HG03280 (cell line): ENCODE results near the gene ASB2.

Source experiments
- ATAC-seq: cut with Tn5 transposase; IDR thresholded peaks from one replicate; pipeline ENCODE4 v1.9.1; 2021; ENCODE audit warnings: mild to moderate bottlenecking, moderate library complexity; ENCODE audit not compliant: unreplicated experiment

Gene ASB2

DNA sequence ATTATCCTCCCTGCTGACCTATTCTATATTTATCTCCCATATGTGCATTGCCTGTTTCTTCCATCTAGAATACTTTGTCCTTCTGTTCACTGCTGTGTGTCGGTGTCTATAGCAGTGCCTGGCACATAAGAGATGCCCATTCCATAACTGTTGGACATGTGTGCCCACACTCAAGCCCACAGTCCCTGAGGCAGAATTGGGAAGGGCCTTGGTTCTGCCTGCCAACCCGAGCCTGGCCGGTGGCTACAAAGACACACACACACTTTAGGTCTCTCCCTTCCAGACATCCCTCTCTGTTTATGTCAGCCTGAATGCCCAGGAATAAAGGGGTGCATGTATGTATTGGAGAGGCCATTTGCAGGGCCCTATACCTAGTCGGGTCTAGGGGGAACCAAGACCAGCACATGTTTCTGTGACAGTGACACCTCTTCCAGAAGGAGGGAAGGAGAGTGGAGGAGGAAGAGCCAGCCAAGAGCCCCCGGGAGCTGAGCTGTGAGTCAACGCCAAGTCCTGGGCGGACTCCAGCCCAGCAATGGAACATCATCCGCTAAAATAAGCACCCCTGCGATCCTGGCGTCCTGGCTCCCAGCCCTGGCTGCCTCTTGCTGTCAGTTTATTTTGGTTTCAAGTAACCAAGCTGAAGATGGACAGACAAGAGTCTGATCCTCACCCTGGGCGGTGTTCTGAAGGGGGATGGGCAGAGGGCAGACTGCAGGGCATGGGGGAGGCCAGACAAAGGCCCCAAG, 4.3 kb upstream of the ASB2 start:
- ATAC-seq, result no peak

DNA sequence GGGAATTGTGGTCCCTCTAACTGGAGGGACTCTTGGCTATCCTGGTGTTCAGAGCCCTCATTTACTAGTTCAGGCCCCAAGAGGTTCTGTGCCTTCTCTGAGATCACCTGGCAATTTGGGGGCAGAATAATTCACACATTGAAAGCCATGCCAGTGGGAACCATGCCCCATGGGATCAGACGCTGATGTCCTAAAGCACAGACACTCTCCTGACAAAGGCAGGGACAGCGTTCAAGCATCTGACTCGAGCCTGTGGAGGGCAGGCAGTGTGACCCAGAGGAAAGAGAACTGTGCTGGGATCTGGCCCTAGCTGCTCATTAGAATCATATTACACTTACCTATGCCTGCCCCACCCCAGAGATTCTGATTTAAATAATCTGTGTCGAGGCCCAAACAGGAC, 2.4 kb upstream of the ASB2 start:
- ATAC-seq, result no peak

DNA sequence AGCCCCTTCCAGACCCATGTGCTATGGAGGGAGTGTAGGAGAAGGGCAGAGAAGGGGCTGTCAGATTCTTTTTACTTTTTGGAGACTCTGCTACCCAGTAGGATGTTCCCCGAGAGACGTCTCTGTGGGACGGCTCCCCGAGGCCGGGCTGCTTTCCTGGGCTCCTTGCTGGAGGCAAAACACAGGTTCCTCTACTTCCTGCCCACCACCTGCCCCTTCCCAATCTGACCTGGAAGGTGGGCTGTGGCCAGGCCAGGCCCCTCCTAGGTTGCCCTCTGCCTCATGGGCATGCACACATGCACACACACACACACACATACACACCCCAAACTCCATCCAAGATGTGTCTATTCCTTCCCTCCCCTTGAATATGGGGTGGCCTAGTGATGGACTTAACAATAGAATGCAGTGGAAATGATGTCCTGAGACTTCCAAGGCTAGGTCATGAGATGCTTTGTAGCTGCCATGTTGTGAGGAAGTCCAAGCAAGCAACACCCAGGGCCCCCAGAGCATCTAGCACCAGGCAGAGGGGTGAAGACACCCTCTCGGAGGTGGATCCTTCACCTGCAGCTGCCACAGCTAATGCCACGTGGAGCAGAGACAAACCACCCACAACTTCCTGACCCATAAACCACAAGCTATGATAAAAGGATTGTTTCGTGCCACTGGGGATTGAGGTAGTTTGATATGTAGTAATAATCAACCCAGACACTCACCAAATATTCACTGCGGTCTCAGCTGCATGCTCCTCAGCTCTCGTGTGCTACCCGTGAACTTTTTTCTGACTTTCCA, 1.6 kb upstream of the ASB2 start:
- ATAC-seq, result no peak

DNA sequence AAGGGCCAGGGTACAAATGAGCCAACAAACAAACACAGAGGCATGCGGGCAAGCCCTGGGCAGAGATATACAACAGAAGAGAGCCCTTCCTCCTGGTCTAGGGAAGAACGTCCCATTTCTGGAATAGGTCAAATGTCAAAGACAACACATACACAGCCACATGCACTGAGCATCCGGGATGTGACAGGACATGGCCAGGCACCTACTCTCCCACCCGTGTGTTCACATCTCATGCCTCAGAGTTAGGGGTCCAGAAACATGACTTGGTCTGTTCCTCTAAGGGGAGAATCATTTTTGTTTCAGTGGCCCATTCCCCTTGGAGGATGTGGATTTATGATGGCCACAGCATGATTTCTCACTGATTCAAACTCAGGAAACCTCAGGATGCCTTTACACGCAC, 801 bp upstream of the ASB2 start:
- ATAC-seq, result no peak

DNA sequence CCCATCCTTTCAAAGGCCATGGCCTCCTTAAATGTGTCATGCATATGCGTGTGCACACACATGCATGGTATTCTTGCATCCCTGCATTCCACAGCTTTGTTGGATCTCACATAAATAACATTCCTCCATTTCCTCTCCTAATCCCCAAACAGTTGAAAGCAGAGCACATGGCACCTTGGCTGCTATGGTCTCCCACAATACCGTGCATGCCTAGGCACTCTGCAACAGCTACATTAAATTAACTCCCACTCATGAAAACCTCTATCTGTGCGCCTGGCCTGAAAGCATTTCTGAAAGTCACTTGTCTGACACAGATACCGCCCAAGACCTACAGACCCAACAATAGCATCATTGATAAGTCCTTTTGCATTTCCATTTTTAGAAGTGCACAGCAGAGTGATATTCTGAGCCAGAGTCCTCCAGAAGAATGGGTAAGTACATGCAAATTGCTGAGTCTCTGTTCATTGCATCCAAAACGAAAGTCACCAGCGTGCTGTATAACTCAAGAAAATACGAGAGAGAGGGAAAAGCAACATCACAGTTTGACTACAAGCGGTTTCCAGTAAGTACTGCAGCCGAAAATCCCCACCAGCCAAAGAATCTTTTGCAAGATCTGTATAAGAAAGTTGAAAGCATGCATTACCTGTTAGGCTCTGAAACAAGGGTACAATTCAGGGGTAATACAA, 436 bp downstream of the ASB2 start:
- peak; percentile 72 for ATAC-seq

DNA sequence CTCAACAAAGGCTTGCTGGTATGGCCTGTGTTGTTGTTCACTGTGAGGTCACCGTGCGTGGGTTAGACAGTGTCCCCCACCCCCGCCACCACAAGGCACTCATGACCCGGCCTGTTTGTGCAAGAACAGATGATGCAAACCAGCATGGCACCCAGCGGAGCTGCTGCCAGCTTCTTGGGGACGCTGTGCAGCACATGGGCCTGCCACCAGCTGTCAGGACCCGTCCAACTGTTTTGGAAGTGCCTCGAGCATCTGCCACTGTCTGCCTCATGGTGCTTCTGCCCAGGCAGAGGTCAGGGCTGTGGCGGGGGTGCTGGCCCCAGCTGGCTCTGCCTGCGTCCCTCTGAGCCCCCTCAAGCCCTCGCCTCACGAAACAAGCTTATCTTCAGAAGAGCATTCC, 1.5 kb downstream of the ASB2 start:
- no peak for ATAC-seq

DNA sequence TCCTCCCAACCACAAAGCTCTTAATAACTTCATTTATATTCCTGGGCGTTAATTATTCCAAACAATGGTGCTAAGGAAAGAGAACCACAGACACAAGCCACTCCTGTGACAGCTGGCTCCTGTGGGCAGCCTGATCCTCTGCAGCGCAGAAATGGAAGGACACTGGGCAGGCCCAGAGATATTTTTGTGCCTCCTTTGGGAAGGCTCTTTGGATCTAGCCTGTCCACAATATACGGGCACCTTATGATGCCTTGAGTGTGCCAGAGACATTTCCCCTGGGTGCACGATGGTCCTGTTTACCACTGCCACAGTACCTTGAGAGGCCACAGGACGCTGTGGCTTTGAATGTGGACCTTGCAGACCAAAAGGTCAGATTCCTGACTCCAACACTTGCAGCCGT, 2.1 kb downstream of the ASB2 start:
- no peak for ATAC-seq

DNA sequence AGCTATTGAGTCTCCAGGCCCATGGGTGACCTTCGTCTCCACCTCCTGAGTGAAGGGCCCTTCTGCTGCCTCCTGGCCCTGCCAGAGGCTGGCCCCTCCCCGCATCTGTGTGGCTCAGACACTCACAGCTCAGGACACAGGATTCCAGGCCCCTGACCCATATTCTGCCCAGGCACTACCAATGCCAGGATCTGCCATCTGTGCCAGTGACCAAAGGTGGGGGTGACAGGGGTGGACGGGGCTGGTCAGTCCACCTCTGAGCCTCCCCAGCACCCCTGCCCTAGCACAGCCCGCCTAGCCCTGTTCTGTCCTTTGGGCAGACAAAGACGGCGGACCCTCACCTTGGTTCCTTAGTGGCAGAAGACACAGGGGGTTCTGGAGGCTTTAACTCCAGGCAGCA, 2.8 kb downstream of the ASB2 start:
- no peak for ATAC-seq

DNA sequence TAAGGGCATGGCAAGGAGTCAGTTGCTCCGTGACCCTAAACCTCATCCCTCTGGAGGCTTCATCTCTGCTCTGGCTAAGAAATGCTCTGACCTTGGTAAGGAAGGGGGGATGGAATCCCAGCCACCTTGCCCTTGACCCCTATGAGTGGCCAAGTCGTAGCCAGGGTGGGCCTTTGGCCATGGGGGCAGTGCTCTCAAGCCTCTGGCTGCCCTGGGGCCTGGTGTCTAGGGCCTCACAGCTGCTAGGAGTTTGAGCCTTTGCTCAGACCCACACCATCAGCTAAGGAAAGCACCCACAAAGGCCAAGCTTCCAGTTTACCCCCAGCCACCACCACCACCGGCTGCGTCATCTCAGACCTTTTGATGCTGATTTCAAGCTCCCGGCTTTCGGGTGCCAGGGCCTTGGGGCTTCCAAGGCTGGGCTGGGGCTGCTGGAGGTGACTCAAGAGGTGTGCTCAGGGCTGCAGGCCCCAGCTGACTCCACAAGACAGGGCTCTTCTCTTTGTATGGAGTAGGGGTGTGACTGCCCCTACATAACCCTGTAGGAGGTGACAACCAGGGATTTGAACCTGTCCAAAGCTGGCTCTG, 3.7 kb downstream of the ASB2 start:
- no peak for ATAC-seq

DNA sequence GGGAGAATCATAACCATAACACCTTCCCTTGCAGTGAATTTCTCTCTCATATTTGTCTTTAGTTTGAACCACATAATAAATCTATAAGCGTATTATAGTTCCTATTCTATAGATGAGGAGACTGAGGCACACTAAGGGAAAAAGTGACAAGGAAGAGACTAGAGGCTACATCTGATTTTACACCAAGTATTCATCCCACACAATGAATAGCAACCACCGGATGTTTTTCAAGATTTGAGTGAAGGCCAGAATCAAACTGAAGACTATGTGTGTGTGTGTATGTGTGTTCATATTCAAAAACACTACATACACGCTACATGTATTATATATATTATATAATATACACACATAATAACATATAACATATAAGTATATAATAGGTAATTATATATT, 4.7 kb downstream of the ASB2 start:
- ATAC-seq, result no peak

DNA sequence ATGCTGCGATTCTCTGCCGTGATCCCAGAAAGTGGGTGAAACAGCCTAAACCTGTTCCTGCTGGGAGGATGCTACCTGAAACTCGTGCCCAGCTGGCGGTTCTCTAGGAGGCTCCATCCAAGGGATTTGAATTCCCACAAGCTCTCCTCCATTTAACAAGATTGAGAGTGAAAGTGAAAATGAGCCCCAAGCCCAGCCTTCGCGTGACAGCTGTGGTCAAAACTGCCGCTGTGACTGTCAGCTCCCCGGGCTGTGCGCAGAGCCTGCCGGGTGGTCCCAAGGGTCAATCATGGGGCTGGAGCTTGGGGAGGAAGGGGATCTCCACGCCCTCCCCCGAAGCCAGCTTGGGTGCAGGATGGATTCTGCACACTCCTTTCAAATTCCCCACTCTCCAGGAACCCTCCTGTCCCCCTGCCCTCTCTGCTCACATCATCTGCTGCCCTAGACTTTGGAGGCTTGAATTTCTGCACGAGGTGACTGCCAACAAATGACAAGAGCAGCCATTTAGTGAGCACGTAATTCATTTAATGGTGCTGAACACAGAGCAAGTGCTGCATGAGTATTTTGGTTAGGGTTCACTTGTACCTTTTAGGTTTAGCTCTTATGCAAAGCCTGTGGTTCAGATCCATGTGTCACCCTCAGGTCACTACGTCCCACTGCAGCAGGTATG, 5.3 kb downstream of the ASB2 start:
- ATAC-seq, result peak; percentile 37

DNA sequence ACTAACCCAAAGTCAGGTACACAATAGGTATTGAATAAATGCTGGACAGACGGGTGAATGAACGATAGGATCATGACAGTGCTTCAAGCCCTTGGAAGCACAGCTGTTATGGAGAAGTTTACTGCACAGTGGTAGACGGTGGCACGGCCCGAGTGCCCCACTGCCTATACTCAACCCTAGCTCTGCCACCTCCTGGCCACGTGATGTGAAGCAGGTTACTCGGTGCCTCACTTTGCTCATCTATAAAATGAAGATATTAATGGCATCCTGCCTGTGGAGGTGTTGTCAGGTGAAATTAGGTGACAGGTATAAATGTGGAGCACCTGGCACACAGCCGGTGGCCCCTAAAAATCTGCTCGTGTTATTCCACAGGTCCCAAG, 5.8 kb downstream of the ASB2 start:
- ATAC-seq, result peak; percentile 34

DNA sequence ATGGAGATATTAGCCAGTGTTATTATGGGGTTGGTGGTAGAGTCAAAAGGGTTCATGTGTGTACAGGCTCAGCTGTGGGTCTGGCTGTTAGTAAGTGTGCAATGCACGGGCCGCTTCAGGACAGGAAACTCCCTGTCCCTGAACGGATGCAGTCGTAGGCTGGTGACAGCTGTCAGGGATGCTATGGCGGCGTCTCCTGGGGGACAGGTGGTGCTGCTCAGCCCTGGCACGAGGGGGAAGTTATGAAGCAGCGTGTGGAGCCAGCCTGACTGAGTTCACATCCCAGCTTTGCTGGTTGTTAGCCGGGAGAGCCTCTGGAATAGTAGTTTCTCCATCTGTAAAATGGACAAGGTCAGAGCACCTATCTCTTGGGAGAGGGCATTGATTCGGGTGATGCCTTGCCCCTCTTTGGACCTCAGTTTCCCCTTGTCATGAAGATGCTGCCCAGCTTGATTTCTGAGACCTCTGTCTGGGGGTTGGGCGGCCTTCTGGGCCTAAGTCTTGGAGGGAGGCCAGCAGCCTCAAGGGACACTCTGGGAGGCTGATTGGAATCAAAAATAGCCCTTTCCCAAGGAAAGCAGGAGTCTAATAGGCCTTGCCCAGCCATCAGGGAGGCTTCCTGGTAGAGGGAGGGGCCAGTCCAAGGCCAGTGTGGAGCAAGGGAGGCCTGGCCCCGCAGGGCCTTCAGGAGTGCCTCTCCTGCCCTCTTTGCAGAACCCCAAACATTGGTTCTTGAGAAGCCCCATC, 7.1 kb downstream of the ASB2 start:
- ATAC-seq, result no peak

DNA sequence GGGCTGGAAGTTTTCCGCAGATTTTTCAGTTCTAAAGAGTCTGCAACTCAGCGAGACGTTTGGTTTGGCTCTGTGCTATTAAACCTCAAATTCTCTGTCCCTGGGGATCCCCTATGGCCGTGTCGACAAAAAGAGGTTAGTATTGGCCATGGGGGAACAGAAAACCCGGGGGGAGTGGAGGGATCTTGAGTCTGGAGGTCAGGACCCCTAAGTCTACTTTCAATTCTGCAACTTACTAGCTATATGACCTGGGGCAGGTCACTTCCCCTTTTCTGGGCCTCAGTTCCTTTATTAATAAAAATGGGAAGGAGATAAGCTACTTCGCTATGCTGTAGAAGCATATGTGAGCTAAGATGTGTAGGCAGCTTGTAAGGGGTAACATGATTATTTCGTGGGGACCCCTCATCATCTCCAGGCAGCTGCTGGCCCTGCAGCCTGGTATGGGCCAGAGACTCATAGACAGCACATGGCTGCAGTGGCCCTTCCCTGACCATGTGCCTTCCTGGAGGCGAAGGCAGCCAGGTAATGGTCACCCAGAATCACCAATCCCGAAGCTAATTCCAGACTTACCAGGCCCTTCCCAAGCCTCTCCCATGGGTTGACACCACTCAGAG, 8.6 kb downstream of the ASB2 start:
- peak; percentile 31 for ATAC-seq

DNA sequence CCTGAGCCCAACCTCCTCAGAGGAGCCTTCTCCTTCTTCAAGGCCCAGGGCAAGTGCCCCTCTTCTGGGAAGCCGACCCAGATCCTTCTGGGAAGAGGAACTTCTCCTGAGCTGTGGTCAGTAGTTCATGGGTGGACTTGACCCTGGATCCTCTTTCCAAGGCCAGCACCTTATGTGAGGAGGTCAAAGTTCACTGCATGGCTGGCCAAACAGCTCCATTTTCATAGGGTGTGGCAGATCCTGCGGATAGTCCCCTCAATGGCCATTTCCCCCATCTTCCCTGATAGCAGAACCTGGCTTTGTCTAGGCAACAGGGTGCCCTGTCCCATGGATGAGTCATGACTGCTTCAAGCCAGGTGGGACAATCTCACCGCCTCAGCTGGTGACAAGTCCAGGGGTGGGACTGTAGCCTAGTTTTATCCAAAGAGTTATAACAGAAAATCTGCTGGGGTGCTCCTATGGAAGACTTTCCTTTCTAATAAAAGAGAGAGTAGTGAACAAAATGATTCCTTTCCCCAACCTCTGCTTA, 10.4 kb downstream of the ASB2 start:
- no peak for ATAC-seq

DNA sequence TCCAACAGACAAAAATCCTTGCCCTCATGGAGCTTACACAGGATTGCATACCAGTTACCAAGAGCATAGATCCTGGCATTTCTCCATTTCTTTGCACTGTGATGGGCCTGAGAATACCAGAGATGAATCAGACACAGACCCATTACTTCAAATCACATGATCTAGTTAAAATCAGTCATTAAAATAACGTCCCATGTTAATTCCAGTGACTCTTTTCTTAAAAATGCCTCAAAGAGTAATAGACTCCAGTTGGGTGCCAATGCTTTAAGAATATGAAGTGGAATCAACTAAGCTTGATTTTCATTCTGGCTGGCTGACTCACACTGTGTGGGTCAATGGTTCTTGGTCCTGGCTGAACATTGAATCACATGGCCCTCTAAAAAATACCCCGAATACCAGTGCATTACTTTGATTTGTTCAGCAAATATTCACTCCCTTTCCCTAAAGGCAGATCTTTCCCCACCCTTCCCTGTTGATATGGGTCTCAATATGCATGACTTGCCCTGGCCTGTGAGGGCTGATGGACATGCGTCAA, 11.0 kb downstream of the ASB2 start:
- ATAC-seq, result no peak

DNA sequence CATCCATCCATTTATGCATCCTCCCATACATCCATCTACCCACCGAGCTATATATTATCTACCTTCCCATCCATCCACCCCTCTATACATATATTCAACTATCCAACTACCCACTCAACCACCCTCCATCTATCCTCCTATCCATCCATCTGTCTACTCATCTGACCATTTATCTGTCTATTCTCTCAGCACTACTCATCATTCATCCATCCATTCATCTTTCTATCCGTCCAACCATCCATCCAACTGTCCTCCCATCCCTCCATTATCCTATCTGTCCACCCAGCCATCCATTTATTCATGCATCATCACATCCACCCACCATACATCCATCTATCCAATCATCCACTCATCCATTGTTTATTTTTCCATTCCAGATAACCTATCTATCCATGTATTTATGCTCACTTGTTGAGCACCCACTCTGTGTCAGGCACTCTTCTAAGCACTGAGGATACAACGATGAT, 11.5 kb downstream of the ASB2 start:
- ATAC-seq, result no peak

DNA sequence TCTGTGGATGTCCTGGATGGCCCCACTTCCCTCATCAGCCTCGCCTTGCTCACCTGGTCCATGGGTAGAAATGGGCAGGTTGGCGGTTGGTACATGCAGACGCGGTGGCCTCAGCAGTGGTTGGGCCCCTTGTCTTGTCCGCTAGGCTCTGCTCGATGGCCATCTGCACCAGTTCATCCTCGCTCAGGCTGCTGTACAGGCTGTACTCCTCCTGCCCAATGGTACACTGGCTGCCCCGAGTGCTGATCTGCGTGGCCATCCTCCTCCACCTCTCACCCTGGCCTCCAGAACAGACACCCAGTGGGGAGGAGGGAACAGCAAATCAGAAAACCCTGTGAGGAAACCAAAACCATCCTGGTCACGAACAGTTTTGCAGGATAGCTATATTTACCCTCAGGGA, 12.1 kb downstream of the ASB2 start:
- no peak for ATAC-seq

DNA sequence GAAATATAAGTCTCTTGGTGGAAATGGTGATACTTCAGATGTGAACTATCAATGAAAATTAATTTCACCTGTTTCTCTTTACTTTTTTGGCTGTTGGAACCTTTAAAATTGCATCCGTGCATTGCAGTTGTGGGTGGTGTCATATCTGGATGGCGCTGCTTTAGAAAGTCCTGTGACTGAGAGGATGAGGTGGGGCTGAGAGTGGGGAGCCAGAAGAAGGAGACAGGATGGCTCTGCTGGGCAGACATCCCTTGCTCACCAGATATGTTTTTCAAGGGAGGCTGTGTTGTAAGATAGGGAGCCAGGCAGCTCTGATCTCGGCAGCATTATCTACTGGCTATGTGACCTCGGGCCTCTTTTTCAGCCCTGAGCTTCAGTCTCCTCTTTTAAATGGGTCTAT, 12.7 kb downstream of the ASB2 start:
- ATAC-seq, result no peak
